Skin of body (tissue), 2 donors: ENCODE data around the gene RAI1. TPM values are rescaled to one million over a fixed set of nuclear protein-coding genes. Genes with fewer than 3 reads are reported as not detected.
"Not testable (repeated sequence)": the region's sequence is repeated elsewhere in the genome, so short reads cannot be mapped to it uniquely, and the experiment has no call there.

Experiments used
- DNase-seq: peaks from one replicate; lab custom pipeline; 2025; lab: John Stamatoyannopoulos, UW
- total RNA-seq: library from RNA; depleted of rRNA; stranded (reverse); fragments of >200 nt; gene quantifications from one replicate; pipeline ENCODE4 v1.2.3, GENCODE V29; 2014

Gene RAI1
- total RNA-seq, 1 donor from 2014 or later, result 11.4 TPM

DNA sequence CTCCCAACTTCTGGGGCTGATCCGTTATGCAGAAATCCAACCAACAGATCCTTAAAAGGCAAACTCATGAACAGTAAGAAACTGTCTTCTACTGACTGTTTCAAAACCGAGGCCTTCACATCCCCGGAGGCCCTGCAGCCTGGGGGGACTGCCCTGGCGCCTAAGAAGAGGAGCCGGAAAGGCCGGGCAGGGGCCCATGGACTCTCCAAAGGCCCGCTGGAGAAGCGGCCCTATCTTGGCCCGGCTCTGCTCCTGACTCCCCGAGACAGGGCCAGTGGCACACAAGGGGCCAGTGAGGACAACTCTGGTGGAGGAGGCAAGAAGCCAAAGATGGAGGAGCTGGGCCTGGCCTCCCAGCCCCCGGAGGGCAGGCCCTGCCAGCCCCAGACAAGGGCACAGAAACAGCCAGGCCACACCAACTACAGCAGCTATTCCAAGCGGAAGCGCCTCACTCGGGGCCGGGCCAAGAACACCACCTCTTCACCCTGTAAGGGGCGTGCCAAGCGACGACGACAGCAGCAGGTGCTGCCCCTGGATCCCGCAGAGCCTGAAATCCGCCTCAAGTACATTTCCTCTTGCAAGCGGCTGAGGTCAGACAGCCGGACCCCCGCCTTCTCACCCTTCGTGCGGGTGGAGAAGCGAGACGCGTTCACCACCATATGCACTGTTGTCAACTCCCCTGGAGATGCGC, 116.0 kb downstream of the RAI1 start:
- DNase-seq, result no peak

DNA sequence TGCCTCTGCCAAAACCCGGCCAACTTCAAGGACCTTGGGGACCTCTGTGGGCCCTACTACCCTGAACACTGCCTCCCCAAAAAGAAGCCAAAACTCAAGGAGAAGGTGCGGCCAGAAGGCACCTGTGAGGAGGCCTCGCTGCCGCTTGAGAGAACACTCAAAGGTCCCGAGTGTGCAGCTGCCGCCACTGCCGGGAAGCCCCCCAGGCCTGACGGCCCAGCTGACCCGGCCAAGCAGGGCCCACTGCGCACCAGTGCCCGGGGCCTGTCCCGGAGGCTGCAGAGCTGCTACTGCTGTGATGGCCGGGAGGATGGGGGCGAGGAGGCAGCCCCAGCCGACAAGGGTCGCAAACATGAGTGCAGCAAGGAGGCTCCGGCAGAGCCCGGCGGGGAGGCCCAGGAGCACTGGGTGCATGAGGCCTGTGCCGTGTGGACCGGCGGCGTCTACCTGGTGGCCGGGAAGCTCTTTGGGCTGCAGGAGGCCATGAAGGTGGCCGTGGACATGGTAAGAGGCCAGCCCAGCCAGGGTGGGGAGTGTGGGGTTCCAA, 116.8 kb downstream of the RAI1 start:
- no peak for DNase-seq

DNA sequence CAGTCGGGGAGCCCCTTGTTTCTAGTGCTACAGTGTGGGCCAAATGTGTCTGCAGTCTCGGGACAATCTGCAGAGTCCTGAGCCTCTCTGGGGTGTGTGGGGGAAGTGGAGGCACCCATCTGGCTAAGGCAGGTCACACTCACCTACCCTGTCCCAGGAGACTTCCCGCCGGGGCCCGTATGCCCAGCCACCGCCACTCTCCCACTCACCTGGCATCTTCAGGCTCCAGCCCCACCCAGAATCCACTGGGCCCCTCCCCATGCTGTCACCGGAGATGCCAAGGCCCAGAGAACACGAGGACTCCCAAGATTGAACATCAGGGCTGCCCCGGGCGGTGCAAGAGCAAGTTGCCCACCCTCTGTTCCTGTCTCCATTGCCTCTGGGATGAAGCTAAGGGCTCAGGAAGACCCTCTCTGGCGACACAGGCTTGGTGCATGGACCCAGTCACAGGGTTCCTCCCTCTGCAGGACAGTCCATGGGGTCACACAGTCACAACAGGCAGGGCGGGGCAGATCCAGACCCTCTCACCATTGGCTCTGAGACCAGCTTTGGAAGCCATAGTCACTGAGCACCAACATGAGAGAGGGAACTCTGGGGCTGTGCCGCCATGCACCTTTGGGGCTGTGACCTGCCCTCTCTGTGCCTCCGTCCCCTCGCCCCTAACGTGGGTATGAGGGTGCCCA, 117.5 kb downstream of the RAI1 start:
- no peak for DNase-seq

DNA sequence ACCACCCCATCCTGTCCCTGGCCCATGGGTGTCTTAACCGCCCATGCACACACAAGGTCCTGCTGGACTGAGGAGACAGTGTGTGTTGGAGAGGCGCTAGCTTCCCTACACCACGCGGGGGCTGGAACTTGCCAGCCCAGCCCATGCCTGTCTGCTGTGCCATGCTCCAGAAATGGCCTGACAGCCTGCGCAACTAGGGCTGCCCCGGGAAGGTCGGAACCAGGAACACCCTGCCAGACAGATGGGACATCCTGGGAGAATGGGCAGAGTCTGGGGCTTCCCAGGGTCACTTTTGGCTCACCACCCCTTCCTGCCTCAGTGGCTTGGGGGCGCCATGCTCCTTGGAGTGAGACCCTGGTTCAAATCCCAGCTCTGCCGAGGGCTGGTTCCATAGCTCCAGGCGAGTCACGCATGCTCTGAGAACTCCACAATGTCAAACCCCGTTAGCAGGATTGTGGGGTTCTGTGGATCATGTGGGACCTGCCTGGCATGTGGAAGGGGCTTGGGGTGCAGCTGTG, 119.3 kb downstream of the RAI1 start:
- DNase-seq, result no peak

DNA sequence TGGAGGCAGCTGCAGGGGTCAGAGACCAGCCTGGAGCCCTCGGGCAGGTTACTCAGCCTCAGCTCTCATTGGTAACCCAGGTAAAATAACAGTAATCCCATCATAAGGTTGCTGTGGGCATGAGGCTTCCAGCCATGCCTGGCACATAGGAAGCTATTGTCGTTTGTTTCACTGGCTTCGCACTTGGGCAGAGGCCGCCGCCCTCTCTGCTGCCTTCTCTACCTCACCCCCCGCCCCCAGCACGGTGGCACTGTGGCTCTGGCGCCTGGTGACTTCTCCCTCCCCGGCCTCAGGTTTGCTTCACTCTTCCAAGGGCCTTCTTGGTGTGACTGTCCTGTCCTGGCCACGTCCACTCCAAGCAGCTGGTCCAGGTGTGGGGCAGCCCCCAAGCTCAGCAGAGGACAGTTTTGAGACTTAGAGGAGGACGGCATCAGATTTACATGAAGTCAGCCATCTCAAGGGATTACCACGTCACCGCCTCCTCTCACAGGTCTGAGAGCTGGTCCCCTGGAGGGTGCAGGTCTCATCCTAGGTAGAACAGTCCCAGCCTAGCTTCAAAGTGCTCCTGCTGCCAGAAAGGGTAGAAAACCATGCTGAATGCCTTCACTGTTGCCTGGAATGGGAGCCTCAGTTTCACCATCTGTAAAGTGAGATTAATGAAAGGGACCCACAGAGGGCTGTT, 120.7 kb downstream of the RAI1 start:
- DNase-seq, result no peak

DNA sequence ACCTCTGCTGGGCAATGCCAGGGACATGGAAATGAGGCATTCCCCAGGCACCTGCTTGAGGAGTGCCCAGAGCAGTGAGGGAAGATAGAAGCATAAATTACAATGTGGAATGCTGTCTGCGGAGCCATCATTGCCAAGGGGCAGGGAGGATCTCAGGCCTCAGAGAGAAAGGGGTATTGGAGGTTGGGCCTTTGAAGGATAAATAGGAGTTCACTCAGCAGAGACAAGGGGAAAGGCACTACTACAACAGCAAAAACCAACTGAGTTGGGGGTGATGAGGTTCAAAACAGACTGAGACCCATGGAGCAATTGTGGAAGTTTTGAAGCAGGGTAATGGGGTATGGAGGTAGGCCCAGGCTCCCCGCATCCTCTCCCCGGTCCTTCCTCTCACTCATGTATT, 122.7 kb downstream of the RAI1 start:
- DNase-seq, result no peak

DNA sequence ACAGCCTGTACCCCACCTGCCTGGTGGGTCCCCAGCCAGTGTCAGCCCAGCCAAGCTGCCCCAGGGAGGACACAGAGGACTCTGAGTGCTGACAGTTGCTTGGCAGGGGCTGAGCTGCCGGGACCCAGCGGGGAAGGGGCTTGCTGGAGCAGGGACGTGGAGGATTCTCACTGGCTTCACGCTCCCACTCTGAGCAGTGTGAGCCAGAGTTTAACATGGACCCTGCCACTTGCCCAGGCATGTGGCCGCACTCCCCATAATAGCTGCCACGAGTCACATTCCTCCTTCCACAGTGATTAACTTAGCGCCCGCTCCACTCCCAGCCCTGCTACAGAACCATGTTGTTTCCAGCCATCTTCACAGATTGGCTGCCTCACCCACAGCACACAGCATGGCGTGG, 124.3 kb downstream of the RAI1 start:
- DNase-seq, result no peak

DNA sequence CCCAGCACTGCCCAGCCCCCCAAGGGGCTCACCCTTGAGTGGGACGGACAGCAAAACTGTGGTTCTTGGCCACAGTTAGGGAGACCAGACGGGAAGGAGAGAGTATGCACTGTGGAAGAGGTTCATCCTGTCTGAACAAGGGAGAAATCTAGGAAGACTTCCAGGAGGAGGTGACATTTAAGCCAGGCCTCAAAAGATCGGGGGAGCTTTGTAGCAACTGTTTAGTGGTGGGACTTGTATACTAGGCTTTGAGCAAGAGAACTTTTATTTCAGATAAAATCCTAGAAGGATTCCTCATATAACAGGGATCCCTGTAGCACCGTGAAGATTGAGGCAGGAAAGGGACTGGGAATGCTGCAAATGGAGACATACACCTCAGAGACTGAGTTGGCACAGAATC, 124.8 kb downstream of the RAI1 start:
- no peak for DNase-seq

DNA sequence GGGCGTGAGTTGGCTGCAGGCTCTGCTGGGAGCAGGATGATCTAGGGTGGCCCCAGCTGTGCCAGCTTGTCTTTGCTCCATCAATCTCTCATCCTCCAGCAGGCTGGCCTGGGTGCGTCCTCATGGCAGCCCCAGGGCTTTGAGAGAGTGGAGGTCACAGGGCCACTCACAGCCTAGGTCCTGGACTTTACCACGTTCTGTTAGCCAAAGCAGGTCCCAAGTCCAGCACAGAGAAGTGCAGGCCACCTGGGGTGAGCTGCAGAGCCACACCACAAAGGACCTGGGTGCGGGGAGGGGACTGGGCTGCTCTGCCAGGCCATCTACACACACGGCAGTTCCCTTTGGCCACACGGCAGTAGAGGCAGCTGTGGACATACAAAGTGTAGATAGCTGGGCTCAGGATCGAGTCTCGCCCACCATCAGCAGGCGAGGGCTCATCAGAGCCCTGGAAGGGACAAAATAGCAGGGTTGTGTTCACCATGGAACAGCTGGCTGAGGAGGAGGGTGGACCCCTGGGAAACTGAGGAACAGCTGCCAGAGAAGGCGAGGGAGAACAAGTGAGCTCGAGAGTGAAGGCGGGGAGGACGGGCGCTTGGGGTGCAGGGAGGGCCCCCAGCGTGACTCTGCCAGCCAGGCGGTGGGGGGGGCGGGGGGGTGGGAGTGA, 125.5 kb downstream of the RAI1 start:
- DNase-seq, result no peak

DNA sequence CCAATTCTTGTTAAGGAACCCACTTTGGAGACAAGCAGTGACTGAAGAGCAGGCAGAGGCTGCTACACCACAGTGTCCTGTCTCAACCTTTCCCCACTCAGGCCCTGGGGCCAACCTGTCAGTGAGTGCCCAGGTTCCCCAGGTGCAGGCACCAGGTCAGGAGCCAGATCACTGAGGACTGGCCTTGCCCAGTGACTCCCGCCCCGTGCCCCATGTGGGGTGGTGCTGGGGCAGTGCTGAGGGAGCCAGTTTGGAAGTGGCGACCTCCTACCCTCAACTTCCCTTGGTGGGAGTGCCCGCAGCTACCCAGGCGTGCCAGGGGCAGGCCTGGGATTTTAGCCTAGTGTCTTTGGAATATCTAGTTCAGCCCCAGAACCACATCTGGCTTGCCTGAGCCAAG, 126.2 kb downstream of the RAI1 start:
- DNase-seq, result no peak

DNA sequence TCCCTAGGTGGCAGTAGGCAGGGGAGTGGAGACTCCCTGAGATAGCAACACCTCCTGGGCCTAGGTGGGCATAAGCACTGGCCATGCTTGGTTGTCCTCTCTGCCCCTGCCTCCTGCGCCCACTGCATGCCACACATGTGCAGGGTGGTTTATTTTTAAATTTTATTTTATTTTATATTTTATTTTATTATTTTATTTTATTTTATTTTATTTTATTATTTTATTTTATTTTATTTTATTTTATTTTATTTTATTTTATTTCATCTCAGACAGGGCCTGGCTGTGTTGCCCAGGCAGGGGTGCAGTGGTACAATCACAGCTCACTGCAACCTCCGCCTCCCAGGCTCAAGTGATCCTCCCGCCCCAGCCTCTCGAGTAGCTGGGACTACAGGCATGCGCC, 126.9 kb downstream of the RAI1 start:
- DNase-seq, result not testable (repeated sequence)

DNA sequence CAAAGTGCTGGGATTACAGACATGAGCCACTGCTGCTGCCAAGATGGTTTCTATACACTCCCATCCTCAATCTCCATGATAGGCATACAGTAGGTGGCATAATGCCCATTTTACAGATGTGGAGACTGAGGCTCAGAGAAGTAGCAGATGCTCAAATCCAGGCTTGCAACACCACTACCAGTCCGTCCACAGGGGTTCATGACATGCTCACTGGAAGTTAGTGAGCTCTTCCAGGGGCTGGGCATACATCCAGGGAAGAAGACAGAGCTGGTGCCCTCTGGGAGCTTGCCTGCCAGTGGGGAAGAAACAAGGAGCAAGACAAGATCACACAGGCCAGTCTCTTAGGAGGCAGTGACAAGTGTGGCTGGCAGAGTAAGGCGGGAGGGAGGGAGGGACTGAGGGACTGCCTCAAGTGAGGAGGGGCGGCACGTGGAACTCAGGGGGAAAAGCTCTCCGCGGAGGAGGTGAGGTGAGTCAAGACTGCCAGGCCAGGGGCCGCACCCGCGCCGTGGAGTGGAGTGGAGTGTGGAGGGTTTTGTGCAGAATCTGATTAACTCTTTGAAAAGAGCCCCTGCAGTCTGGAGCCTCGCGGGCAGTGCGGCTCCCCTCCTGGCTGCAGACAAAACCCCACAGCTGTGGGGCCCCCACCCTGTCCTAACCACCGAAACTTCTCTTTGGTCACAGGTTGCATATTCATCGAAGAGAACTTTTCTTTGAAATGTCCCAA, 127.6 kb downstream of the RAI1 start:
- peak; percentile 19 for DNase-seq

DNA sequence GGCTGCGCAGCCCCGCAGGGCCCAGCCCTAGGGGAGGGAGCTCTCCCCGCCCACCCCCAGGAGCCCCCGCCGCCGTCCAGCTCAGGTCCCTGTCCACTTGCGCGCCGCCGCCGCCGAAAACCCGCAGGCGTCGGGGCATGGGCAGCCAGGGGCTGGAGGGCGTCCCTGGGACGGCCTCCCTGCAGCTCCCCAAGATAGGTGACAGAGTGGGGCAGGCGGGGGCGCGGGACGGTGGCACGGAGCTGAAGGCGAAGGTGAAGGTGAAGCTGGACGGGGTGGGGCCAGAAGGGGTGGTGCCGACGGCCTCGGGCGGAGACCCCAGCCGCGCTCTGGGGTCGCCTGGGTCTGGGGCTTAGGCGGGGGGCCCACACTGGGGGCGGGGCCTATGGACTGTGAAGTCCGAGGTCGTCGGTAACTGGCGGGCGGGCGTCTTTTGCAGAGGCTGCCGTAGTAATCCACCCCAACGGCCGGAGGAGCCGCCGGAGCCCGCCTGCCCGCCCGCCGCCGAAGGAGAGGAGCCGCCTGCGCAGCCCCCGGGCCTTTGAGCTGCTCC, 128.3 kb downstream of the RAI1 start:
- DNase-seq, result no peak

DNA sequence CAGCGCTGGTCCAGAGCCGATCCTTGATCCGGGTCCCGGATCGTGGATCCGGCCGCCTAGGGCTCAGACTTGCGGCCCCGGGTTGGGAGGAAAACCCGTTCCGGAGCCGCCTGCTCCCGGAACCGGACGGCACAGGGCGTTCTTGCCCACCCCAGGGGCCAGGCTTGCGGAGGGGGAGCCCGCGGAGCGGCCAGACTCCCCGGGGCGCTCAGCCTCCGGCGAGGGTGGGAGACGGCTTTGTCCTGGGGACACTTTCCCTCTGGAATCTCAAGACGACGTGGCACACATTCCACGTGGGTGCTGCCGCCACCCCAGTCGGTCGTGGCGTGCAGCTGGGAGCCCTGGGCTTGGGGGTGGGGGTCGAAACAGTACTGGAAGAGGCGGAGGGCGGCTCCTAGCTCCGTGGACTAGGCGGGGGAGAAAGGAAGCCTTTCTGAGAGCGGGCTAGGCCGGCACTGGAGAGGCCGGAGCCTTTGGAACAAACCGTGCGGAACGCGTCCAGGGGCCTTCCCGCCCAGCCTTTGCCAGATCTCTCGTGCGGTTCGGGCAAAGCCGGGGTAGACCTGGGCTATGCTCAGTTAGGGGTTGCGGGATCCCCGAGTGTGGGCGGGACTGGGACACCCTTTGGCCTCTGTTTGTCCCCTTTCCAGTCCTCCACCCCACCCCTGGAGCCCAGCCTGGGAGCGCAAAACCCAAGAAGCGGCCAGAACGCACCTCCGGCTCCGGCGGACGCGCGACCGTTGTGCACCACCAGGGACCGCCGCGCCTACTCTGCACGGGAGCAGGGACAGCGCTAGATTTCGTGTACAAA, 129.0 kb downstream of the RAI1 start:
- peak; percentile 72 for DNase-seq

DNA sequence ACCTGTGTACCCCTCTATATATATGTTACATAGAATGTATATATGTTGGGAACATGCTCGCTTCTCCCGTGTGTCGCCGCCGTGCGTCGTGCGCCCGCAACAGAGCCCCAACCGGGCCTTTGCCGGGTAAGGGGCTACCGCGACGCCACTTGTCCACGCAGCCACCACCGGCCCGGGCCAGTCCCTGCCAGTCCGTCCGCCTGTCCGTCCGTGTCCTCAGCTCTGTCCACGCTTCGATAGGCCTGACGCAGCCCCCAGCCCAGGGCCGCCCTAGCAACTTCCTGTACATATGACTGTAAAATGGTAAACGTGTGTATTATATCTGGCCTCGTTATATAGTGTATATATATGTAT, 129.6 kb downstream of the RAI1 start:
- no peak for DNase-seq

DNA sequence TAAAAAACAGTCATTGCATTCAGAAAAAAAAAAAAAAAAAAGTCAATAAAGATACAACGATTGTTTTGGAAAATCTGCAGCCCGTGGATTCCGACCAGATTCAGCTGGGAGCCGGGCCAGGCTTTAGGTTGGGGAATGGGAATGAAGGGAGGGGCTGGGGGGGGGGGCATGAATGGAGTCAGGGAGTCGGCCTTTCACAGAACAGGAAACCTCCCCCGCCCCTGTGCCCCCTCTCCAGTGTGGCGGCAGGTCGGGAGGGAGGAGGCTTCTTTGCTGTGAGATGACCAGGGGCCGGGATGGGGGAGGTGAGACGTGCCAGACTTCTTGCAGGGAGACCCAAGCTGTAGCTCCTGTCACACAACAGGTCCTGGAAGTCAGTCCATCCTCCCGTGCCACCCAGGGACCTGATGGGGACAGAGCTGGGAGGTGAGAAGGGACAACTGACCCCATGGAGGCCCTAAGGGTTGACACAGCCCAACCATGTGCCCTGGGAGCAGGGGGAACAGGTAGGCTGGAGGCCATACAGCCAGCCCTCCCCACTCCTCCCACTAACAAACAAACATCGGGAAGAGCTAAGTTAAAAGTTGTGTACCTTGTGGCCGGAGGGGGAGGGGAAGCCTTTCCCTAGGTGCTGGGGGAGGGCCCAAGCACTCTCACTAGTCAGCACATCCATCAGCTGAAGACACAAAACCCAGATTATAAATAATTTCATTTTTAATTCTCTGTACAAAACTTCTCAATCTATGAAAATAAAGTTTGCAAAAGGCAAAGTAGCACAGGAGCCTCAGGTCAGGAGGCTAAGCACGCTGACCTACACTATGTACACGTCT, 130.3 kb downstream of the RAI1 start:
- peak; percentile 55 for DNase-seq

DNA sequence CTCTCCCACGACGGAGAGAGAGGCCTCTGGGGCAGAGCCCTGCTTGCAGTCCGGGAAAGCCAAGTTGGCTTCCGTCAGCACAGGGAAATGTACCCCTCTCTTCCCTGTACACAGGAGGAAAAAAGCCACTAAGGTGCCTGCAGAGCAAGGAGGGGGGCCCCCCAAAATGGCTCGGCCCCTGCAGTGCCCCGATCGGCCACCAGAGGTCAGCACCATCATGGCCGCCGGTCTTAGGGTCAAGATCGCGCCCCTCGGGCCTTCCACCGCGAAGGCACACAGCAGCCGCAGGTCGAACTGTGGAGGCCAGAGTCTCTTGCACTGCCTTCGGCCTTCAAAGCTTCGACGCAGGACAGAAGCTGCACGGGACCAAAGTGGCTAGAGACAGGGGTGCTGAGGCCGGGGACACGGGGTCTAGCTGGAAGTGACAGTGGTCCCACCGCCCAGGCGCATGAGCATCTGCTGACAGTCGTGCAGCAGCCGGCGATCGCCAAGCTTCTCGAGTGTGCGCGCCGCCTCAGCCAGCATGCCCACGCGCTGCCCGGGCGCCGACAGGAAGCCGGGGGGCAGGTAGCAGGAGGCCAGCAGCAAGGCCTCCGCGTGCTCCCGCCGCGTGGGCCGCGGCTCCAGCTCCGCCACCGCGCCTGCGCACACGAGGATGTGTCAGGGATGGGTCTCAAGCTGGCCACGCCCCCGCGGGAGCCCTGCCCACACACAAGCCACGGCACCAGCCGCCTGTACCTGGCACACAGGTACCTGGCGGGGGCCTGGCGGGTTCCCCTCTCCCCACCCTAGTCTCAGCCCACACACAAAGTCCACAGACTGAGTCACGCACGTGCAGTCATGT, 131.2 kb downstream of the RAI1 start:
- no peak for DNase-seq
